ENCODE data around the gene PRR36. TPM values are rescaled to one million over a fixed set of nuclear protein-coding genes. Genes with fewer than 3 reads are reported as not detected.

PRR36 gene
- total RNA-seq, 2 donors from 2014 or later = 2.2 to 4.2 TPM

- TF ChIP-seq POLR2A (IDR thresholded peaks at IDR 0.05) (no peak), POLR2AphosphoS5 (IDR thresholded peaks at IDR 0.05) (no peak)
- TF ChIP-seq, protein P1, sequence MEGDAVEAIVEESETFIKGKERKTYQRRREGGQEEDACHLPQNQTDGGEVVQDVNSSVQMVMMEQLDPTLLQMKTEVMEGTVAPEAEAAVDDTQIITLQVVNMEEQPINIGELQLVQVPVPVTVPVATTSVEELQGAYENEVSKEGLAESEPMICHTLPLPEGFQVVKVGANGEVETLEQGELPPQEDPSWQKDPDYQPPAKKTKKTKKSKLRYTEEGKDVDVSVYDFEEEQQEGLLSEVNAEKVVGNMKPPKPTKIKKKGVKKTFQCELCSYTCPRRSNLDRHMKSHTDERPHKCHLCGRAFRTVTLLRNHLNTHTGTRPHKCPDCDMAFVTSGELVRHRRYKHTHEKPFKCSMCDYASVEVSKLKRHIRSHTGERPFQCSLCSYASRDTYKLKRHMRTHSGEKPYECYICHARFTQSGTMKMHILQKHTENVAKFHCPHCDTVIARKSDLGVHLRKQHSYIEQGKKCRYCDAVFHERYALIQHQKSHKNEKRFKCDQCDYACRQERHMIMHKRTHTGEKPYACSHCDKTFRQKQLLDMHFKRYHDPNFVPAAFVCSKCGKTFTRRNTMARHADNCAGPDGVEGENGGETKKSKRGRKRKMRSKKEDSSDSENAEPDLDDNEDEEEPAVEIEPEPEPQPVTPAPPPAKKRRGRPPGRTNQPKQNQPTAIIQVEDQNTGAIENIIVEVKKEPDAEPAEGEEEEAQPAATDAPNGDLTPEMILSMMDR (IDR thresholded peaks at IDR 0.05) = no peak
- no peaks in the 10 kb centered on the region for H3K4me1 ChIP-seq (replicated peaks)
- no peak overlapping the region for H3K4me3 ChIP-seq
- intact Hi-C loops (cut with DNase I) = no loop called here
- no peaks in the 10 kb centered on the region for H3K27me3 ChIP-seq (replicated peaks; ENCODE audit: insufficient read depth)
- H3K27ac ChIP-seq = no peak overlapping the region
- no peaks in the 10 kb centered on the region for H3K9me3 ChIP-seq
- WGBS = 88% methylated on average over 21 of the region's 21 CpGs
- H3K36me3 ChIP-seq = no peaks in the 10 kb centered on the region
- DNase-seq (ENCODE audit: low spot score) = no peak
Measured at GRCh38 chr19:7863971-7864689, 10.1 kb downstream of the PRR36 start.

GRCh38 chr19:7863157-7863970, 10.8 kb downstream of the PRR36 start:
- Histone ChIP-seq H3K27ac (no peak overlapping the region), H3K36me3 (no peaks in the 10 kb centered on the region), H3K4me1 (replicated peaks) (no peaks in the 10 kb centered on the region), H3K9me3 (no peaks in the 10 kb centered on the region), H3K27me3 (replicated peaks; ENCODE audit: insufficient read depth) (no peaks in the 10 kb centered on the region), H3K4me3 (no peak overlapping the region)
- WGBS = 75% methylated on average over 78 of the region's 83 CpGs
- no peak for DNase-seq (ENCODE audit: low spot score)
- intact Hi-C loops (cut with DNase I) = no loop called here
- TF ChIP-seq POLR2A (IDR thresholded peaks at IDR 0.05) (no peak), POLR2AphosphoS5 (IDR thresholded peaks at IDR 0.05) (no peak)
- TF ChIP-seq, protein P1 (IDR thresholded peaks at IDR 0.05) = no peak

DNA sequence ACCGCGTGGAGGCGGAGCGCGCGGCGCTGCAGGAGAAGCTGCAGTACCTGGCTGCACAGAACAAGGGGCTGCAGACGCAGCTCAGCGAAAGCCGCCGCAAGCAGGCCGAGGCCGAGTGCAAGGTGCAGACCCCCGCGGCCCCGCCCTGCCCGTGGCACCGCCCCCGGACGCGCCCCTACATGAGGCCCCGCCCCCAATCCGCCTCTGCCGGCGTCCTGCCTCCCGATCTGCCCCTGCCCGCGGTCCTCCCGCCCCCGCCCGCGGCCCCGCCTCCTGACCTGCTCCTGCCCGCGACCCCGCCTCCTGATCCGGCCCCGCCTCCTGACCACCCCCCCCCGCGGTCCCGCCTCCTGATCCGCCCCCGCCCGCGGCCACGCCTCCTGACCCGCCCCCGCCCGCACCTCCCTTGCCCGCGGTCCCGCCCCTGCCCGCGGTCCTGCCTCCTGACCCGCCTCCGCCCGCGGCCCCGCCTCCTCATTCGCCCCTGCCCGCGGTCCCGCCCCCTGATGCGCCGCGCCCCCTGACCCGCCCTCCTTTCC, 11.7 kb downstream of the PRR36 start:
- peak; percentile 70 for DNase-seq (ENCODE audit: low spot score)

DNA sequence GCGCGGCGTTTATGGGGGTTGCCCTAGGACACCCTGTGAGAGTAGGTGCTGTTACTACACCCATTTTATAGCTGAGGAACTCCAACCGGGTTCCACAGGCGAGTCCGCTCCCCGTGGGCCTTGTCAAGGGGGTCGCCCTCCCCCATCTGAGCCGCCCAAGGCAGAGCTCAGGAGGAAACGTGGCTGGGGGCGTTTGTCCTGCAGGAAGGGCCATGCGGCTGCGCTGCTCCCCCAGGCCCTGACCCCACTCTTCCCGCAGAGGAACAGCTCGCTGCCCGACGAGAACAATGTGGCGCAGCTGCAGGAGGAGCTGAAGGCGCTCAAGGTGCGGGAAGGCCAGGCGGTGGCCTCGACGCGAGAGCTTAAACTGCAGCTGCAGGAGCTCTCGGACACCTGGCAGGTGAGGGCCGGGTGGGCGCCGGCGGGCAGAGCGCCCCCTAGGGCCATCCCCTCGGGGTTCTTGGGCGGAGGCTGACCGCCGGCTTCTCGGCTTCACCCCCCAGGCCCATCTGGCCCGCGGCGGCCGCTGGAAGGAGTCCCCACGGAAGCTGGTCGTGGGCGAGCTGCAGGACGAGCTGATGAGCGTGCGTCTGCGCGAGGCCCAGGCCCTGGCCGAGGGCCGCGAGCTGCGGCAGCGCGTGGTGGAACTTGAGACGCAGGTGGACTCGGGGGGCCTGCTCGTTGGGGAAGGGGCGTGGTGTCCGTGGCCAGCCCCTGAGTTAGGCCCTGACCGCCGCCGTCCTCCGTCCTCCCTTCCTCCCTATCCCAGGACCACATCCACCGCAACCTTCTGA, 12.4 kb downstream of the PRR36 start:
- Histone ChIP-seq H3K9me3 (no peaks in the 10 kb centered on the region), H3K27me3 (replicated peaks; ENCODE audit: insufficient read depth) (no peaks in the 10 kb centered on the region), H3K4me1 (replicated peaks) (no peaks in the 10 kb centered on the region), H3K36me3 (no peaks in the 10 kb centered on the region), H3K27ac (no peak overlapping the region), H3K4me3 (peak overlapping the region in 1 of 2 donors; percentile 3)
- TF ChIP-seq, protein P1 (IDR thresholded peaks at IDR 0.05) = no peak
- TF ChIP-seq POLR2A (IDR thresholded peaks at IDR 0.05) (no peak), POLR2AphosphoS5 (IDR thresholded peaks at IDR 0.05) (no peak)
- DNase-seq (ENCODE audit: low spot score) = no peak
- 52% methylated on average over 45 of the region's 63 CpGs for WGBS
- intact Hi-C loops (cut with DNase I) = no loop called here

More for the DNA sequence above, 11.7 kb downstream of the PRR36 start:
- intact Hi-C loops (cut with DNase I) = no loop called here
- H3K9me3 ChIP-seq = no peaks in the 10 kb centered on the region
- no peaks in the 10 kb centered on the region for H3K4me1 ChIP-seq (replicated peaks)
- 14% methylated on average over 19 of the region's 67 CpGs for WGBS
- no peaks in the 10 kb centered on the region for H3K27me3 ChIP-seq (replicated peaks; ENCODE audit: insufficient read depth)
- no peak overlapping the region for H3K27ac ChIP-seq
- no peaks in the 10 kb centered on the region for H3K36me3 ChIP-seq
- H3K4me3 ChIP-seq = peak overlapping the region in 1 of 2 donors; percentile 3
- TF ChIP-seq POLR2AphosphoS5 (IDR thresholded peaks at IDR 0.05) (no peak), POLR2A (IDR thresholded peaks at IDR 0.05) (no peak)
- TF ChIP-seq, protein P1 (IDR thresholded peaks at IDR 0.05) = no peak

All from prostate gland (tissue), 2 donors.